GM18498 (cell line): ENCODE results near the gene CHL1.

ENCODE experiments used
- ATAC-seq: cut with Tn5 transposase; IDR thresholded peaks from one replicate; pipeline ENCODE4 v1.9.1; 2021; ENCODE audit warnings: mild to moderate bottlenecking, moderate library complexity; ENCODE audit not compliant: unreplicated experiment

Gene CHL1

DNA sequence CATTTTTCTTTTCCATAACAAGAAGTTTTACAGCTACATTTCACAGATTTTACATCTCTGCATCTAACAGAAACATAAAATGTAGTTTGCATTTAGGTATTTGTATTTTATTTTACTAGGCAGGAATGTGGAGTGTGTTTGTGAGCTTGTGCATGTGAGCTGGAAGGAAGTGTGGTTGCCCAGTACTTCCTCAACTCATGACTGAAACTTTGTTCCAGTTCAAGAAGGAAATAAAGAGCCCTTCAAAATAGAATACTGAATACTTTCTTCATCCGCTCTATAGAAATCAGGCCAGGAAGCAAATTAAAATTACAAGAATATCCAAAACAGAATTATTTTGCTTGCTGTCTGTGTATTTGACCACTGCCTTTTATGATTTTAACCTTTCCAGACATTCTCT, 81.3 kb downstream of the CHL1 start:
- ATAC-seq, result no peak

DNA sequence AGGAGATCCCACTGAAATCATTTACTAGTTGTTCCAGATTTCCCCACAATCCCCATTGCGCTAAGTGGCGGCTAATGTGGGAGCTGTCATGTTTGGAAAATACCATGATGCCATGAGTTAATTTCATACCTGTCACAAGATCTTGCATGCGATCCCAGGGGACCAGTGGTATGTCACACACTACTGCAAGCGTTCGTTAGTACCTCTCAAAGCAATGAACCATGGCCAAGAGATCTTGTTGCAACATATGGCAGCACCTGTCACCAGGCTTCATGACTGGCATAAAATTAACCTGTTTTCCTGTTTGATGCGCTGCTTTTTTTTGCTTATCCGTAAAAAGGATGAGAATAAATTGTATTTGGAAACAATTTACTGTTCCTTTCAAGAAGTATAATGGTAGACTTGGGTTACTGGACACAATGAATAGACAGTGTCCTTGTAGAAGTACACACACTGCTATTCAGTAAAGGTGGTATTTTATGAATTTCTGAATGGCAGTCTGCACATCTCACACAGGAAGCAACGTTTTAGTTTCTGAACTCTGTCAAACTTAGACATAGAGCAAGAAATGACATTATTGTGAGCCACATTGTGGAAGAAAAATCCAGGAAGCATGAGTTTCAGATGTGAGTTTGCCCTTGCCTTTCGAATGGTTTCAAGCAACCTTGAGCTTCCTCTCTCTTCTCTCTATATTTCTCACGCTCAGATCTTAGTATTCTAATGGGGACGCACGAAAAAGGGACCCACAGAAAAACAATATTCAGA, 81.9 kb downstream of the CHL1 start:
- peak; percentile 83 for ATAC-seq

DNA sequence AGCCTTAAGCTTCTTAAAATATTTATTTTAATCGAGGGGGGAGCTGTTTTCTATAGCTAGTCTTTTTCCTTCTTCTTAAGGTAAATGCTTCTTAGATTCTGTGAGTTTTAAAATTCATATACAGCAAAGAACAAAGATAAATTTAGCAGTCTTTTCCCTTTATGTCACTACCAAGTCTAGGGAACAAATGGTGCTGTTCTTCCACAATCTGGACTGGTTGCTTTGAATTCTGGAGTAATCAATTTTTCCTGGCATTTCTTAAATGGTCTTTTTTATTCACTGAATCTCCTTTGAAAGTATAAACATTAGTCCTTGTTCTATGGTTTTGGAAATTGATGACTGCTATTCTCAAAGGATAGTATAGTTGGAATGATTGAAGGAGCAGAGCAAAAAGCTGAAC, 82.8 kb downstream of the CHL1 start:
- no peak for ATAC-seq

DNA sequence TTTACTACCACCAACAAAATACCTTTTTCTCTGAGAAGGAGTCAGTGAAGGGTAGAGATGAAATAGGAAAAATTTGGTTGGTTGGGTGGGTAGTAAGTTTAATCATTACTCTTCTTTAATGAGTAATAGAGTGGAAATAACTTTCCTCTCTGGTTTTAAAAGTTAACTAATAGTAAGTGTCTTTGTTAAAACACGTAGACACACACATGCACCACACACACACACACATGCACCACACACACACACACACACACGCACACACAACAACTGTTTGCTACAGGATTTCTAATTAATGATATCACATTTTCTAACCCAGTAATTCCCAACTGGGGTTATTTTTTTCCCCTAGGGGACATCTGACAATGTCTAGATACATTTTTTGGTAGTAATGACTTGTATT, 84.1 kb downstream of the CHL1 start:
- no peak for ATAC-seq

DNA sequence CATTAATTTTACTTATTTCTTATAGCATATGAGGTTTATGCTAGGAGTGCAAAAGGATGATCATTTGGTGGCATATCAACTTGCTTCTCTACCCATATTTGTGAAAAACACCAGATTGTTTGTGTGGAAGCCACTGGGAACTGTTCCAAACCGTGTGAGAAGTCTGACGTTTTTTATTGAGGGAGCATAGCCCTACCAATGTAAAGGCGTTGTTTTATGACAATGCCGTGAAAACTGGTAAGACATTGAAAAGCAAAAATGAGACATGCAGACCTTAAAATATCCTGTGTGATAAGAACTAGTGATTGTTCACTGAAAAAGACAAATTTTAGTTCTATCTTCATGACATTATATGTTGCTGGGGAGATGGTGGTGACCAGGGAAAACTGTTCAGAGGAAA, 87.8 kb downstream of the CHL1 start:
- ATAC-seq, result no peak

DNA sequence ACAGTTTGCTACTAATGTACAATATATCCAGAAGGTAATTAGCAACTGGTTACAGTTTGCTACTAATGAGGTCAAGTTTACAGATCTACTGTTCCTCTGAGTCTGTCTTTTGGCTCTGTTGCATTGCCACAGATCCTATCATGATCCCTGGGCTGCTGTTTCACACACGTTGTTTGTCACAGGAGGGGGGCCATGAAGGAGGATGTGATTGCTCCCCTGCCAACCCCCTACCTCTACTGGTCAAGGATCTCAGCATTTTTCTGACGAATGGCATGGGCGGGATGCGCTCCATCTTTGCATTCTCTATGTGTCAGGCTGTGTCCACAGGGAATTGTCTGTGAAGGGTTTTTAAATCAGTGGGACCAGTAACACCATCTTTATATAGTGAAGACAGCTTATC, 91.9 kb downstream of the CHL1 start:
- no peak for ATAC-seq

DNA sequence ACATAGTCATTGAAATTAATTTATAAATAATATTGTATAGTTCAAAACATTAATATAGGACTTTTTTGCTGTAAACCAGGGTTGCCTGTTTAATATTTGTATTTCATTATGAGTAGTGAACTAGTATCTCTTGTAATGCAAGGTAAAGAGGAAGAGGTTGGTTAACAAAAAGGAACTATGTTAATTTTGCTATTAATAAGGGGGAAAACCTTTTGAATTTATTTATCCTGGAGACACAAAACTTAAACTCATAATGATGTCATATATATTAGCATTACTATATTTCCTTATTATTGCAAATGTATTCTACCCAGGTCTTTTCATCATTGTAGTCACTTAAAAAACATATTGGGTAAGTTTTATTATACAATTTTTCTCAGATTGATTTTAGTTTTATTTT, 94.5 kb downstream of the CHL1 start:
- no peak for ATAC-seq

DNA sequence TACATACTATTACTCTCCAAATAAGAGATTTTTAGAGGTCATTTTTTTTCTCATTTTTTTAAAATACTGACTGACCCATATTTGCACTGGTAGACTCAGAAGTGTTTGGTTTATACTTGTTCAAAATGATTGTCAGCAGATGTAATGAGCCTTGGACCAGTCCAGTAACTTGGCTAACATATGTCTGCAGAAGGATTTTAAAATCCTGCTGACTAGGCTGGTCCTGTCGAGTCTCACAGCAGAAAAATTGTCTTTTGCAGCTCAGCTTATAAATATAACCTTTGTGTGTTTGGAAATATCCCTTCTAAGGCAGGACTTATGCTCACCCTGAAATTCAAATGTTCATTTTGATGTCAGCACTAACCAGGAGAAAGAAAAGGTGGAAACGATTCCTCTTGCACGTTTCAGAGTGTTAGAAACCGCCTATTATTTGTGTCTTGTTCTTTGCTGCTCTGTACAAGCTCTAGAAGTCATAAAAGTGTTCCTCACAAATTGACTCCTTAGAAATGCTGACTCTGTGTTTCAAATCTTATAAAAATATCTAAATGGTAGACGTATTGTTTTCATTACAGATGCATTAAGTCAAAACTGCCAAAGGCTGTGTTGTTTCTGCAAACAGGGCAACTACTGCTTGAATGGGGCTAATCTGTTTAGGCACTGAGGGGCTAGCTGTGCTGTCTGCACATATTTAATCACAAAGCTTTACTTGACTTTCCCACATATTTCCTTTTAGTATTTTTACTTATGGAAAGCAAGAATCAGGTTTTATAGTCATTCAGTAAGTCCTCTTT, 95.3 kb downstream of the CHL1 start:
- ATAC-seq, result no peak

DNA sequence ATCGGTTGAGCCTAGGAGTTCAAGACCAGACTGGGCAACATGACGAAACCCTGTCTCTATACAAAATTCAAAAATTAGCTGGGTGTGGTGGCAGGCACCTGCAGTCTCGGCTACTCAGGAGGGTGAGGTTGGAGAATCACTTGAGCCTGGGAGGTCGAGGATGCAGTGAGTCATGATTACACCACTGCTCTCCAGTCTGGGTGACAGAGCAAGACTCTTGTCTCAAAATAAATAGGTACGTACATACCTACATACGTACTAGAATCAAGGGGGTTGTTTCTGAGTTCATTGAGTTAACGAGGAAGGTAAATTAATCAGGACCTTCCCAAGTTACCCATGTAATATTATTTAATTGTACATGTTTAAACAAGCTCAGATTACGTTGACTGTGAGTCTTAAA, 97.5 kb downstream of the CHL1 start:
- ATAC-seq, result no peak

DNA sequence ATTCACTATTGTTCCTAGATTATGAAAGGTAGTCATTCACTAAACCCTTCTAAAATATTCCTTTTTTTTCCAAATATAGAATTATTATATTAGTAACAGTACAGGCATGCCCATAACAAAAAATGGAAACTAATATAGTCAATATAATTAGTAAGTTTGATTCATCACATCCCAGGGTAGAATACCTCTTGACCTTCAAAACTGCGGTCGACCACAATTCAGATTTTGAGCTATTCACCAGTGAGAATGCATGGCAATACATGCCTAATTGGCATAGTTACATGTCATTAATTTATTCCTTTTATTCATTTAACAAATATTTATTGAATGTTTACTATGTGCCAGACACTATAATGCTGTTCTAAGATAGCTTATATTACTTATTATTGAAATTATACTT, 98.0 kb downstream of the CHL1 start:
- no peak for ATAC-seq

DNA sequence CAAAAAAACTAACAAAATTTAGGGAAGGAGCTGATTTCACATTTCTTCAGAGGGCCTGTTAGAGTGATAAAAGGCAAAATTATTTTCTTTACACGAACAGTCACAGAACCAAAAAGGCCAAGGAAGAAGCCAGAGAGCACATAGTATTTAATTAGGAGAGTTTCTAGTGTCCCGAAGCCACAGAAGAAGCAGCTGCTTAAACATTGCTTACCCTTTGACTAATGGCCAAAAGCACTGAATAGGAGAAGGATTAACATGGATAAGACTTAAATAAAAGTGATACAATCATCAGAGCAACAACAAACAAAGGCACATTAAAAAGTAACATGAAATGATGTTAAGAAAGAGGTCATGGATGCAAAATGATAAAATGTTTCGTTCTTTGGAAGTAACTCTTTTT, 98.6 kb downstream of the CHL1 start:
- ATAC-seq, result no peak

DNA sequence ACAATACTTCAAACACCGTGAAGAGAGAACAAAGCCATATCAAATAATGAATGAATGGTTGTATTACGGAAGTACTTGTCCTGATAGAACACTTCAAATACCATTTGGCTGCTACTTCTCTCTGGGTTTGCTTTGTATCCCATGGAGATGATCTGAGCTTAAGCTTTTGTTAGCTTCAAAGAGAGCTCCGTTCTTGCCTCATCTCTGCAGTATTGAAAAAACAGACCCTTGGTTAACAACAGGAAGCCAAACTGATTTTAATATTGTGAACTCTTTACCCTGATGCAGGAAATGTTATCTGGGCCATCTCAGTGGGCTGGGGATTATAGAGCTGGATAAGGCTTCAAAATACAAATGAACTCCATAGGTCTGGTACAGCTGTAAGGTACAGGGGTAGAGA, 101.0 kb downstream of the CHL1 start:
- ATAC-seq, result no peak

DNA sequence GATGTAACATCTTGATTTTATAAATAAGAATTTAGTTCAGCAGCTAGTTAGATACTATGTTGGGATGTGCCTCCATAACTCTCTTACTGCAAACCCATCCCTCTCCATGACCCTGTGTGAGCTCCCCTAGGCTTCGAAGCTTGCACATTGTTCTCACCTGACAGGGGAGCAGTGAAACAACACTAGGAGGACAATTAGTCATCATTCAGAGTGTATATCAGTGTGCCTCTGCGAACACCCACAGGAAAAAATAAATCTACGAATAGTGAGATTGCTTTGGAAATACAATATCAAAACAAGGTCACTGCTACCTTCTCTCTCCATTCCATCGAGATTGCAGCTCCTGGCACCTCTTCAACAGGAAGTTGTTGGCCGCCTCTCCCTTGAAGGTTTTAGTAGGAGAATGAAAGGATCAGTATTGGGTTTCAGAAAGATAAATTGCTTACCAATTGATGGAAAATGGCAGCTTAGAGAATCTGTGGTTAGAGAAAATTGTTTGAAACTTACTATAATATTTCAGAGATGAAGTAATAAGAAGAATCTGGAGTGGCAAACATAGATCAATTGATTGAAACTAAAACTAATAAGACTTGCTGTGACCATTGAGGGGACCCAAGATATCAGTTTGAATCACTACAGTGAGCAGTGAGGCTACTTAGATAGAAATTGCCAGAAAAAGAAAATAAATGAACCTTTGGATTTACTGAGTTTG, 103.2 kb downstream of the CHL1 start:
- peak; percentile 65 for ATAC-seq

DNA sequence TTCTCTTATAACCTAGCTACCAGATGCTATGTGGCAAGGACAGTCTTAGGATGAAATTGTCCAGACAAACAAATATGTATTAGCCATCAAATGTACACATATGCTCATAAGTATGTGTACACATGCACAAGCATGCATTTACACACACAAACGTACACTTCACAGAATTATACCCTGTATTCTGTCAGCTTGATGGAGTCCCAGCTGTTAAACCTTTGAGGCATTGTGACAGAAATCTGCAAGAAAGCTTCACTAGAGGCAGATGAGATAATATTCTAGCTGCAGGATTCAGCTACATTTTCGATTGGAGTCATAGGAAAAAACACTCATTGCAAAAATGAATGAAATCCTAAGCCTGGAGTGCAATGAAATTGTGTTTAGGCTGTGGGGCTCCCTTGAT, 110.6 kb downstream of the CHL1 start:
- no peak for ATAC-seq

DNA sequence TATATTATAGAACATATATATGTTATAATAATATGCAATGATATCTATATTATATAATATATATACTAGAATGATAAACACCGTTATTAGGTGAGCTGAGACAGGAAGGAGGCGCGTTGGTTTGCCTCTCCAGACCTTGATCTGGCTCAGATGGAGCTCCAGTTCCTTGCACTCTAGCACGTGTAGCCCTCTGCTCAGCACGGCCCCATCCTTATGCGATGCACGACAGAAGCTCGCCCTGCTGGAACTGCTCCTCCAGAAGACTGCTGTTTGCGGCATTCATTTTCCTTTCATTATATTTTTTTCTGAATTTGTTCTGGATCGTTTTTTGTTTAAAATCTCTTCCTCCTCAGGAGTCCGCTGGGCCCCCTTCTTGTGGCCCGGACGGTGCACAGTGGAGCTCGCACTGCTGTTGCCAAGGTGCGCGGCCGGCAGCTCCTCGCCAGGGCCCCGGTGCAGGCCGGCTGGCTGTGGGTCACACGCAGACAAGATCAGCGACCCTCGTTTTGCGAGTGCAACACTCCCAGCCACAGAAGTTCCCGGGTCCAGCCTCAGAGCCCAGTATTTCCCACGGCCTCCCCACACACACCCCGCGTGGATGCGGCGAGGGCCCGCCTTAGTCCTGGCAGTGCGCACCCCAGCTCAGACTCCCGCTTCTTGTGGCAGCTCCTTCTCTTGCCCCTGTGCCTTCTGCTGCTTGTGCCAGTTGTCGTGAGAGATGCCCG, 112.2 kb downstream of the CHL1 start:
- no peak for ATAC-seq

DNA sequence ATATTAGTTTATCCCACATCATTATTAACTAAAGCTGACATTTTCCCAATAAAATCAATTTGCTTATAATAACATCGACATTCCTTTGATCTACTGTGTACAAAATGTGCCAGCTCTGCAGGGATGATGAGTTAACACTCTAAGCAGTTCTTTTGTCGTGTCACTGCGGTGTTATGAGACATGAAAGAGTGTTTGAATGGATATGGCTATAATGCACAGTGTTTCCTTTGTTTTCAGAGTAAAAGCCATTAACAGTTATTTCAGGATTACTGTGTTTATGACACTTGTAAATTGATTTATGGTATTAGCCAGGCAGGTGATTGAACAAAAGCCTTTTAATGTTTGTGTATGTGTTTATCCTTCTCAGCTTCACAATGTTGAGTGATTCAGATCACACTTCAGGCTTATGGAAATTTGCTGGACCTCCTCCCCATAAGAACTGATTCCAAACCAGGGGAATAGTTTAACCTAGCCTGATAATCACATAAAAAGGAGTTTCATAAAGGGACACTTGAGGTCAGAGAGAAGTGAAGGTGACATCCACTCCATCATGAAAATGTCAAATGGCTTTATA, 115.7 kb downstream of the CHL1 start:
- ATAC-seq, result no peak

DNA sequence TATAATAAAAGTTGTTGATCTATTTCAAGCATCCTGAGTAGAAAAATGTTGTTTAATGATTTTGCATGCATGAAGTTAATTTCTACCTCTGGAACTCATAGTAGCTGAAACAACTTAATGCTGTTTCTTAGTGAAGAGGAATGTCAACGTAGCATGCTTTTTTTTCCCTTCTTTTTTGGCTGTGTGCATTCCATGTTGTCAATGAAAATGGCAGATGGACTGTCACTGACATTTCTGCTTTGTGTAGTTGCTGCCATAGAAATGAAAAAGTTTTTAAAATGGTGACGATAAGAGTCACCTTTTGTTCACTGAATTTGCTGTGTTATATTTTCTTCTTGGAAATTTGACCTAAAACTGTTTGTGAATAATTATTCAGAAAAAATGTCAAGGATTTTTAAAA, 116.3 kb downstream of the CHL1 start:
- ATAC-seq, result no peak

DNA sequence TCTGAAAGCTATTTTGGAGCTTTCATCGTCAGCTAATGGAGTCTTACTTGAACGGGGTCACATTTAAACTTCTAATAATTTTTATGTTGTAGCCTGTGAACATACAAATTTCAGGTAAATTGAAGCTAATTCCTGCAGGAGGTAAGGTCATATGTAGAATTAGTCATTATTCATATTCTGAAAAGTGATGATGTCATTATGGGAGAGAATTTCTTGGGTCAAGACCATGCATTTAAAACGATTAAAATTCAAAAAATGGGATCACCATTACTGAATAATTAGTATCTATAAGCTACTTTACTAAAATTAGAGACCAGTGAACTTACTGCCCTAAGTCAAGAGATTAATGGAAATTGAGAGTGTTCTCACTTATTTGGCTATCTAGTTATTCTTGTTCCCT, 120.4 kb downstream of the CHL1 start:
- ATAC-seq, result no peak

DNA sequence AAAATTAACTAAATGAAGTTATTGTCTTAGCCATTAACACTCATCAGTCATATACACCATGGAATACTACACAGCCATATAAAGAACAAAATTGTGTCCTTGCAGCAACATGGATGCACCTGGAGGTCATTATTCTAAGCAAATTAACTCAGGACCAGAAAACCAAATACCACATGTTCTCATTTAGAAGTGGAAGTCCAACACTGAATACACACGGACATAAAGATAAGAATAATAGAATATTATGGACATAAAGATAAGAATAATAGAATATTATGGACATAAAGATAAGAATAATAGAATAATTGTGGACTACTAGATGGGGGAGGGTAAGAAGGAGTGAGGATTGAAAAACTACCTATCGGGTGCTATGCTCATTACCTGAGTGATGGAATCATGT, 122.3 kb downstream of the CHL1 start:
- ATAC-seq, result no peak

DNA sequence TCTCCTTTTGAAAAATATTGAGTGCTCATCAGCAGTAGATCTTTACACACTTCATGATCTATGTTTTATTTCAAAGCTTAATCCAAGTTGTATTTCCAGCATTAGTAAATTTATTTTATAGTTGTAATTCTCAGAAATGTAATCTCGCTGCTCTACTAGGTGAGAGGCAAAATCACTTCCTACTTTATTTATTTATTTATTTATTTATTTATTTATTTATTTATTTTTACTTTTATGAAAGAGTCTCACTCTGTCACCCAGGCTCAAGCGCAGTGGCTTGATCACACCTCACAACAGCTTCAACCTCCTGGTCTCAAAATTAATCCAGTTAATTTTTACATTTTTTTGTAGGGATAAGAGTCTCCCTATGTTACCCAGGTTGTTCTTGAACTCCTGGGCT, 127.9 kb downstream of the CHL1 start:
- no peak for ATAC-seq

DNA sequence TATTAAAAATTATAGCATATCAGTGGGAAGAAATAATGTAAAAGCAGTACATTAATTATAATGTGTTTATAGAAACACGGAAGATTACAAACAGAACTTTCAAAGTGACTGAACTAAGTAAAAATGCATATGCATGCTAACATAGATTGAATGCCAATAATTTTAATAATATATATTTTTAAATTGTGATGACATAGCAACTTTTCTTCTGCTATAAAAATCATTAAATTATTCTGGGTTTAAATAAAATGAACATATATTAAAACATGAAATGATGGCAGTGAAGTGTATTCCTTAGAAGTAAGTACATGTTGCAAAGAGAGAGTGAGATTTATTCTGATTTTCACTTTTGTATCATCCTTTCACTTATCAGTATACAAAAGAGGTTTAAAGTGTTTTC, 128.9 kb downstream of the CHL1 start:
- ATAC-seq, result no peak
